GM18499 (cell line): ENCODE measurements around the gene NVL.

Experiments
- ATAC-seq: cut with Tn5 transposase; IDR thresholded peaks from one replicate; pipeline ENCODE4 v1.9.1; 2021; ENCODE audit warnings: moderate number of reproducible peaks; ENCODE audit not compliant: insufficient read depth, unreplicated experiment

NVL gene

DNA sequence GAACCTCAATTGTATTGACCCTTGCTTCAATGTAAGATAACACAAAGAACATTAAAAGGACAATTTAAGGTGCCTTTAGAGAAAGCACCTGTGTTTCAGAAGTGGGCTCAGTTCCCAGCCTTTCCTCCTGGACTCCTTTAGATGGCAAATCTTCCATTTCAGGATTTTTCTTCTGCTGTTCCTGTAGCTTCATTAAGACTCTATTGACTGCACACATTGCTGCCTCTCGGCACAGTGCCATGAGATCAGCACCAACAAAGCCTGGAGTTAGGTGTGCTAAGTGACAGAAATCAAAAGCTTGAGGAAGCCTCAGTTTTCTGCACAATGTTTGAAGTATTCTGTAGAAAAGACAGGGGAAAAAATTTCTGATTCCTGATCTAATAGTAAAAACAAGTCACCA lies 40.6 kb downstream of the NVL start:
- ATAC-seq = no peak

DNA sequence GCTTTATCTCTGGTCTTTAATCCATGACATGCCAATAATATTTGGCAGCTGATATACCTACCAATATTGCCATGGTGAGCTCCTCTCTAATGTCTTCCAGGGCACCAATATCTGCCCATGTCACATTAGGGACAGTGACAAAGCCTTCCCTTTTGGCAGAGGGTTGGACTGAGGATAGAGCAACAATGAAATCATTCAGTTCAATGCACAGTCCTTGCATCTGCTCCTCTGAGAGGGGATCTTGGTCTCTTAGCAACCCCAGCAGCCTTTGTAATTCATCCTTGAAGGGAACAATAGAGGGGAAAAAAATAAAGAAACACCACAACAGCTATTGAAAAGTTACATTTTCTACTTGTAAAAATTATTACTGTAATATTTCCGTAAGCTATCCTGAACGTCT lies 42.3 kb downstream of the NVL start:
- ATAC-seq = no peak

- no peak for ATAC-seq
Observed at GRCh38 chr1:224282140-224282539, 47.8 kb downstream of the NVL start.

GRCh38 chr1:224276771-224277487 lies 53.0 kb downstream of the NVL start:
- ATAC-seq = no peak

DNA sequence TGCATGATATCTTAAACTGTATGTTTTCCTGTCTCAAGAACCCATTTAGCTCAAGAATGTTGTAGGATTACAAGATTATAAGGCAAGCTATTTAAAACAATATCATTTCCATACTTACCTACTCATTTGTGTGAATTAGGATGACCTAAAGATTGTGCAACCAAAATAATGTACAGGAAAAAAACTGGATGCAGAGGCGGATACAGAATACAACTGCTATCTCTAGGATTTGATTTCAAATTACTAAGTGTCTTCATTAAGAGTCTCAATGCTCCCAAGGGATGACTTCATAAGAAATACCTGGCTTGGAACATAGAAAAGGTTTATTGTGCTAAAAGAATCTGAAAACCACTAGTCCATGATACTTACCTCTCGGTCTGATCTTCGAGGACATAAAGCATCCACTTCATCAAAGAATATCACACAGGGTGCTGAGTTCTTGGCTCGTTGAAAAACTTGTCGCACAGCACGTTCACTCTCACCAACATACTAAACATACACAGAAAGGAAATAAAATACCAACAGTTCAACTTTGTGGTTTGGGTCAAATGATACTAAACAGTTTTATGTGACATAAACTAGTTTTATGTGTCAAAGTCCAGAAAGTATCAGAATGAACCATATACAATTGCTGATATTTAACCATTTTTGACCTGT lies 54.9 kb downstream of the NVL start:
- no peak for ATAC-seq

DNA sequence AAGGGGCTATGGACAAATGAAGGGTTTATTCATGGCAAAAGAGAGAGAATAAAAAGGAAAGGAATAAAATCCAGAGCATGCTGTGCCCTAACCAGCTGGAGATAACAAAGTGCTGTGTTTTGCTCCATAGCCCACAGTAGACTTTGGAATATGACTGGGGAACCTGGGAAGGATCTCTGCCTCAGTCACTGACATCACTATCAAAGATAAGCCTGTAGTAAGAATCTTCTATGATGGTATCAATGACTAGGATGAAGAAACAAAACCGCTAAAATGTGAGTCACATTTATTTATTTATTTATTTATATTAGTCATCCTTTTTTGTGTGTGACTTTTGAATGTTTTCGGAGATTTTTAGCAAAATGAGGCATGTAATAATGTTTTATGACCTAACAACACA lies 56.3 kb downstream of the NVL start:
- no peak for ATAC-seq

DNA sequence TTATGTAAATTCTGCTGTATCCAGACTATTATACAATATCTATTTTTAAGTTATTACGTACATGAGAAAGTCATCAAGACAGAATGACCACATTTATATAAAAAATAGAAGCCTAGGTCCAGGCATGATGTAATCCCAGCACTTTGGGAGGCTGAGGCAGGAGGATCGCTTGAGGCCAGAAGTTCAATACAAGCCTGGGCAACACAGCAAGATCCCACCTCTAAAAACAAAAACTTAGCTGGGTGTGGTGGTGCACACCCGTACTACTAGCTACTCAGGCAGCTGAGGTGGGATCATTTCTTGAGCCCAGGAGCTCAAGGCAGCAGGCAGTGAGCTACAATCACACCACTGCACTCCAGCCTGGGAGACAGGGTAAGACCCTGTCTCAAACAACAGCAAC lies 58.9 kb downstream of the NVL start:
- ATAC-seq = no peak

GRCh38 chr1:224267925-224268324 lies 62.0 kb downstream of the NVL start:
- no peak for ATAC-seq

DNA sequence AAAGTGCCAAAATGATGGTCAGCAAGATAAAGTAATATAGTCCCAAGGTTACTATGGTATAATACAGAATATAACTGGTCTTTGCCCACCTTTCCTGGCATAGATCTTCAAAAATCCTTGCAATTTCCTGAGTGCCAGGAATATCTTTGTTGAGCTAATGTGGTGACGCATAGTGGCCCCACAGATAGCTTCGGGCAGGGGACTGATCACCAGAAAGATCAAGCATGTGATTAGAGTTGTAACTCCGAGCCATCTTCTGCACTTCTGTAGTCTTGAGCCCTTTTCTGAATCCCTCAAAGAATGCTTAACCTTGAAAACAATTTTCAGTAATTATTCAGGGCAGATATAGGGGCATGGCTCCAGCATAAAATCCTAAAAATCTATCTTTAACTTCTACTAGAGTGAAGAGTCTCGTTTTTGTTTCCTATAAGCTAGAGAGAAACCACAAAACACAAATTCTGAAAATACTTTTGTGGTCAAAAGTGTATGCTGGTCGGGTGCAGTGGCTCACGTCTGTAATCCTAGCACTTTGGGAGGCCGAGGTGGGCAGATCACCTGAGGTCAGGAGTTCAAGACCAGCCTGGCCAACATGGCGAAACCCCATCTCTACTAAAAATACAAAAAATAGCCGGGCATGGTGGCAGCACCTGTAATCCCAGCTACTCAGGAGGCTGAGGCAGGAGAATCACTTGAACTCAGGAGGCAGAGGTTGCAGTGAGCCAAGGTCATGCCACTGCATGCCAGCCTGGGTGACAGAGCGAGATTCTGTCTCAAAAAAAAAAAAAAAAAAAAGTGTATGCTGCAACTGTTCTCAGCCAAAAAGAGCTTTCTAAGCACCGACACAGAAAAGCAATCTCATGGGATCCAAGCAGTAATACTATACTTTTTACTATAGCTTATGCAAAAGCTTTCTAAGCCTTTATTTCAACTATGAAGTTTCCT lies 62.8 kb downstream of the NVL start:
- ATAC-seq = no peak

GRCh38 chr1:224266105-224266914 lies 63.7 kb downstream of the NVL start:
- ATAC-seq = no peak

DNA sequence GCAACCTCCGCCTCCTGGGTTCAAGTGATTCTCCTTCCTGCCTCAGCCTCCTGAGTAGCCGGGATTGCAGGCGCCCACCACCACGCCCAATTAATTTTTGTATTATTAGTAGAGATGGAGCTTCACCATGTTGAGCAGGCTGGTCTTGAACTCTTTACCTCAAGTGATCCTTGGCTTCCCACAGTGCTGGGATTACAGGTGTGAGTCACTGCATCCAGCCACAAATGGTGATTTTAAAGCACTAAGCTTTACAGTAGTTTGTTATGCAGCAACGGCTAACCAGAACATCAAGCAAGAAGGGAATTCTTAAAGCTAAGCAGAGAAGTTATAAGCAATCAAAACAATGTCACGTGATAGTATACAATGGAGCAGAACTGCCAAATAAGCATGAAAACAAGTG lies 65.7 kb downstream of the NVL start:
- ATAC-seq = no peak

DNA sequence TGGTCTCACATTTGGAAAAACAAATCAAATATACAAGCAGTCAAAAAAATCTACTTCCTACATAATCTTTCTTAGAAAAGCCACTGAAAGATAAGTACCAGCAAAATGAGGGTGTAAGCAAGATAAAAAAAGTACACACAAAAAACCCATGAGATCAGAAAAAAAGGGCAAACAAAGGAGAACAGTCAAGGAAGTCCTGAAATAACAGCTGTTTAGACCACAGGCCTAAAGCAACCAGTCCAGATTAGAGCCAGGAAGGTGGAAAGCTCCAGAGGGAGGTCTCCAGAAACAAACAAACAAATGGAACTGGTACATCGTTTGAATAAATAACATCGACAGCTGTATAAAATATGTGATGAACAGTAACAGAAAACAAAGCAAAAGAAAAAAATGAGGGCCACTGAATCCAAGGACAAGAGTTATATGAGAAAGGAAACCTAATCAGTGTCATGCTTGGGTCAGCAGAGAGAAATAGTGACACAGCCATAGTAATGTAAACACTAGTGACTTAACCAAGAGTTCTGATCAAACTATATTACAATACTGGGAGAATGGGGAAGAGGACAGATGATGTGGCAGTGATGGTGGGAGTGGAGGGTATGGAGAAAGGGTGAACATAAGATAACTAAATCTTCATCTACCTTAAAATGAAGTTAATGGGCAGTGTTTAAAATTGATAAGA lies 67.5 kb downstream of the NVL start:
- ATAC-seq = no peak

DNA sequence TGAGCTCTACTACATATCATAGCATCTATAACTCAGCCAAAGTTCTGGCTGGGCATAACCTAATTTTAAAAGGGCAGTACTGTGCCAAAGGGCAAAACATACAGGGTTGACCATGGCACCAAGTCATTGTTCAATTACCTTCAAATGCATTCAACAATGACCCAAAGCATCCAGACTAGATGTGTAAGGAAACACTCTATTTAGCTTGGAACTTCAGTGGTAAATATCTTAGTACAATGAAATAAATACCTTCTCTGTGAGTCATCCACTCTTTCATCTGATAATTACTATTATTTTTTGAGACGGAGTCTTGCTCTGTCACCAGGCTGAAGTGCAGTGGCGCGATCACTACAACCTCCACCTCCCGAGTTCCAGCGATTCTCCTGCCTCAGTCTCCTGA lies 70.0 kb downstream of the NVL start:
- ATAC-seq = no peak

DNA sequence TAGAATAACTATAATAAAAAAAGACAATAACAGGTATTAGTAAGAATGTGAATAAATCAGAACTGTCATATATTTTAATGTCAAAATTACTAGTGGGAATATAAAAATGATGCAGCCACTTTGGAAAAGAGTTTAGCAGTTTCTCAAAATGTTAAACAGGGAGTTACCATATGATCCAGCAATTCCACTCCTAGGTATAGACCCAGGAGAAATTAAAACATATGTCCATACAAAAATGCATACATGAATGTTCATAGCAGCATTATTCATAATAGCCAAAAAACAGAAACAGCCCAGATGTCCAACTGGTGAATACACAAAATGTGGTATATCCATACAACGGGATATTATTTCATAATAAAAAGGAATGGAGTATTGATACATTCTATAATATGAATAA lies 71.6 kb downstream of the NVL start:
- no peak for ATAC-seq

DNA sequence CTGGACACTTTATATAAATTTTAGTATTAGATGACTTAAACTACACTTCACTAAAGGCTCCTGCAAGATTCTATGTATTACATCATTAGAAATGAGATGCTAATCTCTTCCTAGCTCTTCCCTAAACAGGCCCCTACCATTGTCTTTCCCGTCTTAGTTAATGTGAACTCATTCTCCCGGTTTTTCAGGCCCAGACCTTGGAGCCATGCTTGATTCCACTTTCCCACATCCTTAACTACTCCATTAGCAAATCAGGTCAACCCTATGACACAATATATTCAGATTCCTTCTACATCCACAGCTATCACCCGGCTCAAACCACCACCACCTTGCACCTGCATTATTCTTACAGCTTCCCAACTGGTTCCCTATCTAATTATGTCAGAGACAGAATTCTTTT lies 73.3 kb downstream of the NVL start:
- ATAC-seq = no peak

DNA sequence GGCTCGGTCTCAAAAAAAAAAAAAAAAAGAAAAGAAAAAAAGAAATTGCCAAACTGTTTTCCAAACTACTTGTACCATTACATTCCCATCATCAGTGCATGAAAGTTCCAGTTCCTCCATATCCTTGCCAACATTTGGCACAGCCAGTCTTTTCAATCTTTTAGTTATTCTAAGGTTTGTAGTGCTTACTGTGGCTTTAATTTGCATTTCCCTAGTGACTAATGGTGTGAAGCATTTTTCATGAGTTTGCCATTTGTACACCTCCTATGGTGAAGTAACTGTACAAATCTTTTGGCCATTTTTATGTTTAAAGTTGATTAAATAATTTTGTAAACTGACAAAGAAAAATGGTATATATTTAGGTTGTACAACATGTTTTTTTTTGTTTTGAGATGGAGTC lies 76.3 kb downstream of the NVL start:
- no peak for ATAC-seq

DNA sequence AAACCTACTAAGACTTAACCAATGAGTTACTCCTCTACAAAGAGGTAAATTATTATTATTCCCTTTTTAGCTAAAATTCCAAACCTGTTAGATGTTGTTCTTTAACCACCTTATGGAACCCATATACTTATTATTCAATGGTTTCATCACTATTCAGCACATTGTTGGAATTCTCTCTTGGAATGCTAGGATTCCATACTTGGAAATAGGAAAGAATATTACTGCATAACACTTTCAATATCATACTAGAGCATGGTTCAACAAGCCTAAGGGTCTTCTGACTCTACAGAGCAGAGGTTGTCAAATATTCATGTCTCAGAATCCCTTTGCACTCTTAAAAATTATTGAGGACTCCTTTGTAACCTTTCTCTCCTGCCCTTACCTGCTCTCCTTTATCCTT lies 77.5 kb downstream of the NVL start:
- ATAC-seq = no peak

- ATAC-seq = no peak
Observed at GRCh38 chr1:224251741-224252146, 78.2 kb downstream of the NVL start.

DNA sequence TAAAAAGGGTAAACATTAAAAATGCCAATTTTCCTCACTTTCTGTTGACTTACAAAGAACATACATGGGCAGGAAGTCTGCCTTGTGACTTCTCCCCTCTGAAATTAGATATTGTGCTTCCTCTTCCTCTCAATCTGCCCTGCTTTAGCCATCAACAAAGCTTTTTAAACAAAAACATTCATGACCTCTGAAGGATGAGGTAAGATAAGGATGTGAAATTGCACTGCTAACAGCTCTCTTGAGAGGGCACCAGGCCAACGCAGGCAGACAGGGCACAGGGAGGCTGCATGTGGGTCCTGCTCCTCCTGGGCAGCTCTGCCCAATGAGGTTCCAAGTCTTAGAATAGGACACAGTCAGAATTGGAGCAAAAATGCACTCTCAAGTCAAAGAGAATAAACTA lies 84.8 kb downstream of the NVL start:
- no peak for ATAC-seq

DNA sequence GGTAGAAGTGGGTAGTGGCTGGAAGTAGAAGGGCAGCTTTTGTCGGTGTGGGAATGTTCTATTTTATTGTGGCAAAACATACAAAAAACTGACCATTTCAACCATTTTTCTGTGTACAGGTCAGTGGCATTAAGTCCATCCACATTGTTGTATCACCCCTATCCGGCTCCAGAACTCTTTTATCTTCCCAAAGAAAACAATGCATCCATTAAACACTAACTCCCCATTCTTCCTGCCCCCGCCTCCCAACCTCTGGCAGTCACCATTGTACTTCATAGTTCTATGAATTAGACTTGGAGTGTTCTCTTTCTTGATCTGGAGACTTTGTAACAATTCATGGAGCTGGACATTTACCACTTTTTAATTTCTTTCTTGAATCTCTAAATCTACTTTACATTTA lies 91.2 kb downstream of the NVL start:
- ATAC-seq = no peak
